Ovary (tissue), 9 donors: Measurements from ENCODE around the gene UBAC1. TPM values are rescaled to one million over a fixed set of nuclear protein-coding genes. Genes with fewer than 3 reads are reported as not detected.

Source experiments
- DNase-seq, 5 donors: peaks; one replicate each; pipeline ENCODE4 v3.0.0-alpha.2; 2019 to 2020
- H3K27ac ChIP-seq, 2 donors: fragments of 200-600 bp; one replicate each; pipeline versions ENCODE4 v1.5.1 to v1.8.0; 2019 to 2022
- H3K27me3 ChIP-seq: fragments of 200-600 bp; one replicate; pipeline ENCODE4 v1.8.0; 2022
- H3K36me3 ChIP-seq: fragments of 200-600 bp; sonication (generic); one replicate; pipeline ENCODE4 v1.5.1; 2019
- H3K4me1 ChIP-seq: one replicate; pipeline ENCODE4 v1.8.1; 2013; ENCODE audit warnings: mild to moderate bottlenecking, moderate library complexity; ENCODE audit not compliant: insufficient read depth
- H3K4me3 ChIP-seq: fragments of 200-600 bp; sonication (generic); one replicate; pipeline ENCODE4 v1.5.1; 2017
- H3K9me3 ChIP-seq, 2 donors: fragments of 200-600 bp in 1 of 2; sonication (generic) in 1 of 2; one replicate each; pipeline versions ENCODE4 v1.5.1 to v1.8.1; 2013 to 2019; ENCODE audit warnings: mild to moderate bottlenecking in 1 of 2, moderate library complexity in 1 of 2
- CTCF ChIP-seq, 3 donors: fragments of 450-650 bp in 2 of 3; fragments of 200-600 bp in 1 of 3; IDR thresholded peaks; one replicate each; pipeline versions ENCODE4 v1.5.1 to v1.8.0; 2016 to 2022; ENCODE audit warnings: antibody characterized with exemption in 3 of 3, mild to moderate bottlenecking in 1 of 3
- EP300 ChIP-seq: sonication (generic); formaldehyde crosslinking; IDR thresholded peaks from one replicate; pipeline ENCODE4 v1.6.1; 2017; ENCODE audit warnings: antibody characterized with exemption
- POLR2A ChIP-seq: fragments of 450-650 bp; IDR thresholded peaks from one replicate; pipeline ENCODE4 v1.6.1; 2017; ENCODE audit warnings: antibody characterized with exemption, mild to moderate bottlenecking, moderate library complexity
- WGBS, 3 donors: extraction: QIAGEN DNeasy Blood & Tissue Kit in 1 of 3; methylation state at CpG; one replicate each; pipeline versions ENCODE4 v1.1.5 to v1.1.7; 2013 to 2017; 5-methylcytosine and 5-hydroxymethylcytosine counted together
- intact Hi-C, 4 donors: fragments of 100-400 bp; cut with DNase I; formaldehyde crosslinking; loops; one replicate each; pipeline versions ENCODE4 v1.11.0 to v1.15.1; 2022 to 2023
- polyA plus RNA-seq, 2 donors: library from polyadenylated mRNA; stranded (reverse); fragments of 200-250 nt in 1 of 2; fragments of 350-450 nt in 1 of 2; fragmentation: Illumina TruSeq in 1 of 2; extraction: RNeasy Lipid Tissue Mini Kit (QIAGEN cat#74804) in 1 of 2; gene quantifications; one replicate each; pipeline ENCODE4 v1.2.3, GENCODE V29; 2013 to 2014
- total RNA-seq, 7 donors: library from RNA; depleted of rRNA in 2 of 7; stranded (reverse); fragments of >200 nt in 2 of 7; fragmentation: NEBNext Ultra II Directional in 3 of 7; extraction: Animal tissue kit (Norgen Biotek cat#: 25700) in 3 of 7; gene quantifications; one replicate each; pipeline versions ENCODE4 v1.1.0 to v1.2.4, GENCODE V29; 2016 to 2023
- donor health status: DM: no; HTN: no; CAD: no; lungs with moderate emphysema.
- donor health status: DM: no; HTN: no; CAD: no.
- donor health status: Bipolar disorder and iron deficiency.
- donor health status: DM: yes; HTN: yes; CAD: no.
- donor health status: DM: no; HTN: no; CAD: no.
- donor health status: DM: yes; HTN: yes; CAD: no.

UBAC1 gene
- total and polyA plus RNA-seq, 9 donors: 19.7 to 42.0 (median 33.4) TPM

- Histone ChIP-seq H3K27ac (no peak overlapping the region), H3K9me3 (no peaks in the 10 kb centered on the region), H3K4me1 (no peaks in the 10 kb centered on the region), H3K4me3 (no peak overlapping the region), H3K36me3 (no peaks in the 10 kb centered on the region), H3K27me3 (no peaks in the 10 kb centered on the region)
- intact Hi-C loops: loop anchor here (5.0 to 10.0 kb wide), 5 partner anchors 100 to 320 kb away; partner anchors contain the start of genes KCNT1 (in 1 of the 4) and QSOX2 (in 1 of the 4)
- WGBS, 3 donors: 49 to 57% (median 56%) methylated on average over 11 of the region's 11 CpGs
- TF ChIP-seq EP300: no peak
- TF ChIP-seq POLR2A: no peak
- TF ChIP-seq CTCF (IDR thresholded peaks at IDR 0.05): no peak
- DNase-seq: no peak
Measured at GRCh38 chr9:135965124-135965756, 4.1 kb upstream of the UBAC1 start.

GRCh38 chr9:135963938-135964337 is 2.8 kb upstream of the UBAC1 start:
- 63 to 74% (median 69%) methylated on average over 10 of the region's 10 CpGs for WGBS, 3 donors
- Histone ChIP-seq H3K4me3 (no peak overlapping the region), H3K36me3 (no peaks in the 10 kb centered on the region), H3K9me3 (no peaks in the 10 kb centered on the region), H3K4me1 (peaks cover 4% of the 10 kb centered on the region), H3K27me3 (no peaks in the 10 kb centered on the region), H3K27ac (no peak overlapping the region)
- TF ChIP-seq CTCF (IDR thresholded peaks at IDR 0.05) (no peak), POLR2A (no peak), EP300 (no peak)
- intact Hi-C loops: loop anchor here (5.0 to 10.0 kb wide), 5 partner anchors 99 to 362 kb away; partner anchors contain the start of genes KCNT1 (in 1 of the 4) and QSOX2 (in 1 of the 4)
- DNase-seq: no peak

GRCh38 chr9:135963338-135963737 is 2.2 kb upstream of the UBAC1 start:
- Histone ChIP-seq H3K4me1 (peaks cover 4% of the 10 kb centered on the region), H3K27me3 (no peaks in the 10 kb centered on the region), H3K36me3 (no peaks in the 10 kb centered on the region), H3K27ac (no peak overlapping the region), H3K4me3 (no peak overlapping the region), H3K9me3 (no peaks in the 10 kb centered on the region)
- 81 to 85% (median 81%) methylated on average over 8 of the region's 8 CpGs for WGBS, 3 donors
- DNase-seq: no peak
- no peak for TF ChIP-seq CTCF (IDR thresholded peaks at IDR 0.05)
- TF ChIP-seq POLR2A: no peak
- intact Hi-C loops: loop anchor here (5.0 to 10.0 kb wide), 5 partner anchors 99 to 361 kb away; partner anchors contain the start of genes KCNT1 (in 1 of the 4) and QSOX2 (in 1 of the 4)

- no peak overlapping the region for H3K27ac ChIP-seq
- intact Hi-C loops: loop anchor here (5.0 to 10.0 kb wide), 5 partner anchors 98 to 361 kb away; partner anchors contain the start of genes KCNT1 (in 1 of the 4) and QSOX2 (in 1 of the 4)
- peaks cover 4% of the 10 kb centered on the region for H3K4me1 ChIP-seq
- no peaks in the 10 kb centered on the region for H3K27me3 ChIP-seq
- H3K4me3 ChIP-seq: no peak overlapping the region
- no peak for TF ChIP-seq POLR2A
- H3K9me3 ChIP-seq: no peaks in the 10 kb centered on the region
- no peaks in the 10 kb centered on the region for H3K36me3 ChIP-seq
- DNase-seq: no peak
- 55 to 63% (median 62%) methylated on average over 11 of the region's 11 CpGs for WGBS, 3 donors
Measured at GRCh38 chr9:135962696-135963307, 1.6 kb upstream of the UBAC1 start.
